Brain pericyte (primary cell): ENCODE data around the gene ITPR1.

Source experiments
- DNase-seq: peaks from one replicate; pipeline ENCODE4 v3.0.0-alpha.2; 2012; ENCODE audit warnings: low read depth, low spot score

ITPR1 gene

GRCh38 chr3:4825436-4826236 is 332.5 kb downstream of the ITPR1 start:
- DNase-seq: no peak

- no peak for DNase-seq
Observed at GRCh38 chr3:4826237-4827100, 333.3 kb downstream of the ITPR1 start.

GRCh38 chr3:4827767-4828166 is 334.6 kb downstream of the ITPR1 start:
- DNase-seq: no peak

- DNase-seq: no peak
Observed at GRCh38 chr3:4828279-4829030, 335.3 kb downstream of the ITPR1 start.

GRCh38 chr3:4829031-4829394 is 335.9 kb downstream of the ITPR1 start:
- no peak for DNase-seq

GRCh38 chr3:4830586-4830914 is 337.4 kb downstream of the ITPR1 start:
- no peak for DNase-seq

- DNase-seq: no peak
Observed at GRCh38 chr3:4831580-4831950, 338.4 kb downstream of the ITPR1 start.

GRCh38 chr3:4833471-4833870 is 340.3 kb downstream of the ITPR1 start:
- no peak for DNase-seq

- no peak for DNase-seq
Observed at GRCh38 chr3:4834403-4834866, 341.3 kb downstream of the ITPR1 start.

GRCh38 chr3:4835616-4836043 is 342.5 kb downstream of the ITPR1 start:
- DNase-seq: no peak

- no peak for DNase-seq
Observed at GRCh38 chr3:4836516-4836915, 343.4 kb downstream of the ITPR1 start.

GRCh38 chr3:4837374-4837930 is 344.3 kb downstream of the ITPR1 start:
- DNase-seq: no peak

GRCh38 chr3:4838621-4839022 is 345.5 kb downstream of the ITPR1 start:
- DNase-seq: no peak

- DNase-seq: no peak
Observed at GRCh38 chr3:4839278-4839677, 346.1 kb downstream of the ITPR1 start.

- no peak for DNase-seq
Observed at GRCh38 chr3:4841225-4841624, 348.1 kb downstream of the ITPR1 start.

- DNase-seq: no peak
Observed at GRCh38 chr3:4841776-4842440, 348.8 kb downstream of the ITPR1 start.

GRCh38 chr3:4843619-4844018 is 350.5 kb downstream of the ITPR1 start:
- no peak for DNase-seq

- DNase-seq: no peak
Observed at GRCh38 chr3:4845882-4846281, 352.7 kb downstream of the ITPR1 start.

- no peak for DNase-seq
Observed at GRCh38 chr3:4846543-4846942, 353.4 kb downstream of the ITPR1 start.

GRCh38 chr3:4848176-4848825 is 355.2 kb downstream of the ITPR1 start:
- DNase-seq: no peak

GRCh38 chr3:4849136-4849535 is 356.0 kb downstream of the ITPR1 start:
- DNase-seq: no peak
